Neutrophil (primary cell): ENCODE results near the gene TEX47.

Experiments used
- H3K27ac ChIP-seq: fragments of 200-600 bp; sonication (generic); 2 replicates; pipeline ENCODE4 v1.5.1; 2016; ENCODE audit warnings: mild to moderate bottlenecking, moderate library complexity
- H3K27me3 ChIP-seq: fragments of 200-600 bp; sonication (generic); 2 replicates; pipeline ENCODE4 v1.6.0; 2016; ENCODE audit warnings: mild to moderate bottlenecking
- H3K36me3 ChIP-seq: fragments of 200-600 bp; sonication (generic); 2 replicates; pipeline ENCODE4 v1.5.1; 2017
- H3K4me1 ChIP-seq, 2 experiments: fragments of 200-600 bp in 1 of 2; sonication (generic) in 1 of 2; 1 replicate in 1 of 2; 2 replicates in 1 of 2; pipeline versions ENCODE4 v1.5.1 to v1.6.1; 2013 to 2016; ENCODE audit warnings: low read depth in 1 of 2, low read length in 1 of 2, mild to moderate bottlenecking in 1 of 2, moderate library complexity in 1 of 2; ENCODE audit not compliant: control insufficient read depth in 1 of 2, insufficient read depth in 1 of 2
- H3K4me3 ChIP-seq, 2 experiments: fragments of 200-600 bp in 1 of 2; sonication (generic) in 1 of 2; 1 replicate in 1 of 2; 2 replicates in 1 of 2; pipeline ENCODE4 v1.5.1; 2013 to 2016; ENCODE audit warnings: low read depth in 1 of 2, low read length in 1 of 2, mild to moderate bottlenecking in 1 of 2, moderate library complexity in 1 of 2
- H3K9me3 ChIP-seq: fragments of 200-600 bp; sonication (generic); 2 replicates; pipeline ENCODE4 v1.5.1; 2016
- CTCF ChIP-seq: fragments of 200-600 bp; sonication (generic); IDR thresholded peaks from 2 replicates; pipeline ENCODE4 v1.5.1; 2016; ENCODE audit warnings: antibody characterized with exemption

Gene TEX47

GRCh38 chr7:88795553-88795952, at the start of gene TEX47:
TSS of gene TEX47 (minus strand) at chr7:88795737. CDS start at chr7:88794942, 795 bp downstream.
- H3K27ac ChIP-seq, result no peak within 1 kb of the TSS
- H3K9me3 ChIP-seq, result no peaks in the 10 kb centered on the region
- H3K27me3 ChIP-seq, result no peaks in the 10 kb centered on the region
- H3K4me1 ChIP-seq, result no peaks in the 10 kb centered on the region
- no peaks in the 10 kb centered on the region for H3K36me3 ChIP-seq
- no peak within 1 kb of the TSS for H3K4me3 ChIP-seq
- TF ChIP-seq CTCF, result no peak

DNA sequence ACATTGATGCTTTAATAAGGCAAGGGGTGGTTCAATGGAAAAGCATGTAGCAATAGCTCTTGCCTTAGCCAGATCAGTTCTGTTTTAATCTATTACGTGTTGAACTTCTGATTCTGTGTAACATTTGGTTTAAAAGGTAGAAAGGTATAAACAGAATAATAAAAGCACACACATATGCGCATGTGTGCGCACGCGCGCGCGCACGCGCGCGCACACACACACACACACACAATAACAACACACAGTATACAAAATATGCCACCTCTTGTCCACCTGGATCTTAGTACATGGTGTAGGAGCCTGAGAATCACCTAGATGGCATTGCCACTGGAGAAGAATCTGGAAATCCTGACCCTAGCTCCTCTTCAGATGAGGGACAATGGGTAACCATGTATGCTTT, 49.6 kb upstream of the TEX47 start:
- H3K4me3 ChIP-seq, result no peak overlapping the region
- no peak for TF ChIP-seq CTCF

GRCh38 chr7:88842201-88842600, 46.7 kb upstream of the TEX47 start:
- Histone ChIP-seq H3K4me3 (no peak overlapping the region), H3K9me3 (no peaks in the 10 kb centered on the region), H3K4me1 (no peaks in the 10 kb centered on the region), H3K27ac (no peak overlapping the region), H3K36me3 (no peaks in the 10 kb centered on the region), H3K27me3 (no peaks in the 10 kb centered on the region)
- TF ChIP-seq CTCF, result no peak

More for the DNA sequence above, 49.6 kb upstream of the TEX47 start:
- H3K9me3 ChIP-seq, result no peaks in the 10 kb centered on the region
- no peaks in the 10 kb centered on the region for H3K4me1 ChIP-seq
- H3K27me3 ChIP-seq, result no peaks in the 10 kb centered on the region
- H3K36me3 ChIP-seq, result no peaks in the 10 kb centered on the region
- no peak overlapping the region for H3K27ac ChIP-seq

DNA sequence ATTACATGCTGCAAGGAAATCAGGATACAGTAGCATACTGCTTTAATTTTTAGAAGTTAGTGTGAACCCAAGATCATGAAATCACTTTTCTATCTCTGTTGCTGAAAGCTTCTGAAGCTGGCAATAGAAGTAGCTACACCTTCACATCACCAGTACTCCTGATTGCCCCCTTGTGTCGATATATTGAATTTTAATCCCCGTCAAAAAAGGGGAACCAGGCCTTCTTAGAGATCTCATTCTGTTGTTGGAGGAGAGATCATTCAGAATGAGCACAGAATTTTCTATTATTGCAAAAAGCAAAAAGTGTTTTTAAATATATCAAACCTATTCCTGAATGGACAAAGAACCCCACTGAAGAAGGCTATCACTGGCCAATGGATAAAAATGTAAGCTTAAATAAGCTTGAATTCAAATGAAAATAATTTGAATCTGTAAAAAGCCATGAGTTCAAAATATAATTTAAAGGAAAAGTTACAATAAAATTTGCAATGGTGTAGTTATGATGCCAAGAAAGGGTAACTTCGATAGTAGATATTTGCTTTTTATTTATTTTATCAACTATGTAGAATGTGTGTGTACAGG, 39.7 kb upstream of the TEX47 start:
- Histone ChIP-seq H3K4me3 (no peak overlapping the region), H3K4me1 (no peaks in the 10 kb centered on the region), H3K27ac (no peak overlapping the region), H3K9me3 (no peaks in the 10 kb centered on the region), H3K27me3 (no peaks in the 10 kb centered on the region), H3K36me3 (no peaks in the 10 kb centered on the region)
- TF ChIP-seq CTCF, result no peak

- no peak overlapping the region for H3K27ac ChIP-seq
- H3K4me3 ChIP-seq, result no peak overlapping the region
- H3K9me3 ChIP-seq, result no peaks in the 10 kb centered on the region
- H3K27me3 ChIP-seq, result no peaks in the 10 kb centered on the region
- TF ChIP-seq CTCF, result no peak
- H3K4me1 ChIP-seq, result no peaks in the 10 kb centered on the region
- H3K36me3 ChIP-seq, result no peaks in the 10 kb centered on the region
Measured at GRCh38 chr7:88826222-88826621, 30.7 kb upstream of the TEX47 start.

- no peak overlapping the region for H3K4me3 ChIP-seq
- H3K27me3 ChIP-seq, result no peaks in the 10 kb centered on the region
- H3K27ac ChIP-seq, result no peak overlapping the region
- no peak for TF ChIP-seq CTCF
- H3K9me3 ChIP-seq, result no peaks in the 10 kb centered on the region
- H3K36me3 ChIP-seq, result no peaks in the 10 kb centered on the region
- no peaks in the 10 kb centered on the region for H3K4me1 ChIP-seq
Measured at GRCh38 chr7:88818552-88818951, 23.0 kb upstream of the TEX47 start.
